NCI-H187 treated with DMSO at 0.1 percent for 48 hours (cell line): ENCODE measurements around the gene TMEM260.
"Not testable (repeated sequence)": the region's sequence is repeated elsewhere in the genome, so short reads cannot be mapped to it uniquely, and the experiment has no call there.

Experiments used
- DNase-seq: peaks from one replicate; lab custom pipeline; 2025; lab: John Stamatoyannopoulos, UW

The TMEM260 gene

DNA sequence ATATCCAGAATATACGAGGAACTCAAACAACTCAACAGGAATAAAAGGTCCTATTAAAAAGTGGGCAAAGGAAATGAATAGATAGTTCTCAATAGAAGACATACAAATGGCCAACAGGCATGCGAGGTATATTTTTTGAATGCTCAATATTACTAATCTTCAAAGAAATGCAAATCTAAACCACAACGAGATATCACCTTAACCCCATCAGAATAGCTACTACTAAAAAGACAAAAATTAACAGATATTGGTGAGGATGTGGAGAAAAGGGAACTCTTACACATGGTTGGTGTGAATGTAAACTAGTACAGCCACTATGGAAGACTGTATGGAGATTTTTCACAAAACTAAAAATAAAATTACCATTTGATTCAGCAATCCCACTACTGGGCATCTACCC is 99.2 kb downstream of the TMEM260 start:
- DNase-seq, result no peak

DNA sequence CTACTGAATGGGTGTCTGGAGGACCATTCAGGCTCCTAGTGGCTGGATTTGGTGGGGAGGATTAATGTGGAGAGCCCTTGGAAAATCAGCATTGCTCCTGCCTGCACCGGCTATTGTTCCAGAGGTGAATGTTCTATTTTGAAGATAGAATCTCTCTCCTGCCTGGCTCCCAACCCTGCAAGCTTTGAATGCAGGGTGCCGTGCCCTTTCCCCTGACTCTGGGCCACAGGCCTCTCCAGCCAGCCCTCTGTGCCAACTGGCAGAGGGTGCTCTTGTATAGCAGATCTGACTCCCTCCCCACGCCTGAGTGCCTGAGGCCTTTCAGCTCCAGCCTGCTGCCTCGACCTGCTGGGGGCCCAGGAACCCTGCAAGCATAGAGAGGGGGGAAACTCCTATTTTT is 106.8 kb downstream of the TMEM260 start:
- no peak for DNase-seq

DNA sequence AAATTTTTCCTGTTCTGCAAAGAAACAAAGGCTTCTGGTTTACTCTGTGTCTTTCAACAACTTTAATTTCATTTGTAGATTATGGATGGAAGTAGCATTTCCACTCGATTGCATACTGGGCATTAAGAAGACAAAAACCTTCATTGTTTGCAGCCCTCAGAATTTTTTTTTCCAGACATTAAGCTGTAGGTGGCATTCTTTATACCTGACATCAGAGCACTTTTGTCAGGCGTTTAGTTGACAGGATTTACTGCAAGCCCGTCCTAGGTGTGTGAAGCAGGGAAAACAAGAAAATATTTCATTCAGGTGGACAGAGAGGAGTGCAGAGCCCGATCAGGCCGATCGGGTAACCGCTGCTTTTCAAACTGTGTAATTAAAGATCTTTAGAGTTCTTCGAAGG is 107.5 kb downstream of the TMEM260 start:
- no peak for DNase-seq

DNA sequence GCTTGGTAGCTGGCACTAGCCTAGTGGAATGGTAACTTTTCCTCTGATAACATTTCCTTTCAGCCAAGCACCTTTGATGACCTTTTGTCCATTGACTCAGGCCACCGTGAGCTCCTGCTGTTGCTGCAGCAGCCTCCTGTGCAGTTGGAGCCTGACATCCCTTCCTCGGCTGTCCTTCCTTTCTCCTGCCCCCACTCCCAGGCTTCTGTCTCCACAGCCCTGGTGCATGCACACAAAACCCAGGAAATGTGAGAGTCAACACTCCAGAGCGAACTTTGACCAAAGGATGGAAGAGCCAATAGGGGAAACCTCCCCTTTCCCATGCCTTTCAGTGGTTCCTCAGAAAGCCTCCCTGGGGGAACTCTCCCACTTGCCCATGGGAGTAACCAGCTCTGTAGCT is 115.0 kb downstream of the TMEM260 start:
- DNase-seq, result no peak

DNA sequence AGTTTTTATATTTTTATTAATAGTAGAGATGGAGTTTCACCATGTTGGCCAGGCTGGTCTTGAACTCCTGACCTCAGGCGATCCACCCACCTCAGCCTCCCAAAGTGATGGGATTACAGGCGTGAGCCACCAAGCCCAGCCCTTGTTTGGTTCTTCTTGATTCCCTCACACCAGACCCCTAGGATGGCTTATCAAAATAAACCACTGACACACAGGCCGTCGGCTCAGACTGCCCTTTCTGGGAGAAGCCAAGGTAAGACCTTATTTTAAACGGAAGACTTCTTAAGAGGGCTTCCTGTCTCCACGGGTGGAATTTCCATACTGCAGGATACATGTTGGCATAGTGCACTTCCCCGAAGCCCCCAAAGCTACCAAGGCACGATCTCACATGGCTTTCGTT is 115.6 kb downstream of the TMEM260 start:
- DNase-seq, result not testable (repeated sequence)
